DOHH2 (cell line): Measurements from ENCODE around the gene ARID1B.
A peak's percentile ranks its signal among the peaks of the same experiment; 100 is the strongest.

ENCODE experiments used
- H3F3A ChIP-seq: fragments of 200-600 bp; sonication (generic), shearing (Covaris generic); 2 replicates; pipeline ENCODE4 v1.6.0; 2016; ENCODE audit warnings: antibody characterized with exemption, mild to moderate bottlenecking; ENCODE audit not compliant: control insufficient read depth, insufficient read depth
- H3K27ac ChIP-seq: fragments of 200-600 bp; sonication (generic); 2 replicates; pipeline ENCODE4 v1.5.1; 2014; ENCODE audit warnings: low read depth, mild to moderate bottlenecking, low read length, moderate library complexity
- H3K27me3 ChIP-seq: fragments of 200-600 bp; sonication (generic); 2 replicates; pipeline ENCODE4 v1.6.1; 2014; ENCODE audit warnings: mild to moderate bottlenecking, low read length, mixed read lengths; ENCODE audit not compliant: control insufficient read depth
- H3K36me3 ChIP-seq: fragments of 200-600 bp; sonication (generic); 2 replicates; pipeline ENCODE4 v1.6.1; 2014; ENCODE audit warnings: mild to moderate bottlenecking, low read length, moderate library complexity, mixed read lengths; ENCODE audit not compliant: control insufficient read depth
- H3K4me1 ChIP-seq: fragments of 200-600 bp; sonication (generic); 2 replicates; pipeline ENCODE4 v1.6.1; 2014; ENCODE audit warnings: mild to moderate bottlenecking, low read length, mixed read lengths; ENCODE audit not compliant: control insufficient read depth
- H3K4me2 ChIP-seq: fragments of 200-600 bp; sonication (generic); 2 replicates; pipeline ENCODE4 v1.6.0; 2014; ENCODE audit warnings: mild to moderate bottlenecking, low read length, moderate library complexity
- H3K4me3 ChIP-seq: fragments of 200-600 bp; sonication (generic); 2 replicates; pipeline ENCODE4 v1.5.1; 2014; ENCODE audit warnings: mild to moderate bottlenecking, low read length, mixed read lengths
- H3K79me2 ChIP-seq: fragments of 200-600 bp; sonication (generic); 2 replicates; pipeline ENCODE4 v1.6.1; 2014; ENCODE audit warnings: mild to moderate bottlenecking, low read length, mixed read lengths; ENCODE audit not compliant: control insufficient read depth
- H3K9me2 ChIP-seq: fragments of 200-600 bp; sonication (generic); replicated peaks from 2 replicates; pipeline ENCODE4 v1.6.1; 2014; ENCODE audit warnings: mild to moderate bottlenecking, low read length, mixed read lengths; ENCODE audit not compliant: control insufficient read depth
- H3K9me3 ChIP-seq: fragments of 200-600 bp; sonication (generic); 2 replicates; pipeline ENCODE4 v1.6.1; 2014; ENCODE audit warnings: antibody characterized with exemption, low read length, mixed read lengths; ENCODE audit not compliant: control insufficient read depth, insufficient read depth
- H4K20me1 ChIP-seq: fragments of 200-600 bp; sonication (generic); 2 replicates; pipeline ENCODE4 v1.6.0; 2014; ENCODE audit warnings: low read depth, mild to moderate bottlenecking, antibody characterized with exemption, low read length, moderate library complexity; ENCODE audit not compliant: control insufficient read depth, insufficient read depth
- EZH2phosphoT487 ChIP-seq: fragments of 200-600 bp; sonication (generic); IDR thresholded peaks from 2 replicates; pipeline ENCODE4 v1.6.1; 2017; ENCODE audit warnings: borderline replicate concordance, mild to moderate bottlenecking, antibody characterized with exemption, low read length, moderate library complexity, mixed read lengths
- TF ChIP-seq, protein P1 (sequence below): fragments of 200-600 bp; sonication (generic); IDR thresholded peaks from one replicate; pipeline ENCODE4 v1.5.1; 2014; ENCODE audit warnings: antibody characterized with exemption, mild to moderate bottlenecking, low read depth, low read length; ENCODE audit not compliant: poor library complexity, severe bottlenecking

The ARID1B gene

GRCh38 chr6:156780962-156781853 lies 4.0 kb downstream of the ARID1B start:
- Histone ChIP-seq H3F3A (peaks cover 5% of the 10 kb centered on the region; the same call in 1 of the 2 replicates), H3K27ac (peak overlapping the region; percentile 88), H4K20me1 (peaks cover 19% of the 10 kb centered on the region), H3K4me2 (peak overlapping the region; percentile 77), H3K4me3 (peak overlapping the region; percentile 82), H3K27me3 (no peaks in the 10 kb centered on the region), H3K4me1 (peaks cover 52% of the 10 kb centered on the region), H3K9me3 (no peaks in the 10 kb centered on the region), H3K36me3 (peaks cover 62% of the 10 kb centered on the region), H3K79me2 (peaks cover 92% of the 10 kb centered on the region), H3K9me2 (no peaks in the 10 kb centered on the region)
- TF ChIP-seq, protein P1, sequence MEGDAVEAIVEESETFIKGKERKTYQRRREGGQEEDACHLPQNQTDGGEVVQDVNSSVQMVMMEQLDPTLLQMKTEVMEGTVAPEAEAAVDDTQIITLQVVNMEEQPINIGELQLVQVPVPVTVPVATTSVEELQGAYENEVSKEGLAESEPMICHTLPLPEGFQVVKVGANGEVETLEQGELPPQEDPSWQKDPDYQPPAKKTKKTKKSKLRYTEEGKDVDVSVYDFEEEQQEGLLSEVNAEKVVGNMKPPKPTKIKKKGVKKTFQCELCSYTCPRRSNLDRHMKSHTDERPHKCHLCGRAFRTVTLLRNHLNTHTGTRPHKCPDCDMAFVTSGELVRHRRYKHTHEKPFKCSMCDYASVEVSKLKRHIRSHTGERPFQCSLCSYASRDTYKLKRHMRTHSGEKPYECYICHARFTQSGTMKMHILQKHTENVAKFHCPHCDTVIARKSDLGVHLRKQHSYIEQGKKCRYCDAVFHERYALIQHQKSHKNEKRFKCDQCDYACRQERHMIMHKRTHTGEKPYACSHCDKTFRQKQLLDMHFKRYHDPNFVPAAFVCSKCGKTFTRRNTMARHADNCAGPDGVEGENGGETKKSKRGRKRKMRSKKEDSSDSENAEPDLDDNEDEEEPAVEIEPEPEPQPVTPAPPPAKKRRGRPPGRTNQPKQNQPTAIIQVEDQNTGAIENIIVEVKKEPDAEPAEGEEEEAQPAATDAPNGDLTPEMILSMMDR: no peak
- TF ChIP-seq EZH2phosphoT487: no peak

- Histone ChIP-seq H3K27ac (peak overlapping the region; percentile 88), H3F3A (no peaks in the 10 kb centered on the region), H3K4me2 (peak overlapping the region; percentile 77), H3K27me3 (no peaks in the 10 kb centered on the region), H3K9me2 (no peaks in the 10 kb centered on the region), H3K36me3 (peaks cover 70% of the 10 kb centered on the region), H3K4me3 (peak overlapping the region; percentile 82), H4K20me1 (peaks cover 25% of the 10 kb centered on the region), H3K4me1 (peaks cover 54% of the 10 kb centered on the region), H3K9me3 (no peaks in the 10 kb centered on the region), H3K79me2 (peaks cover 93% of the 10 kb centered on the region)
- TF ChIP-seq, protein P1: no peak
- TF ChIP-seq EZH2phosphoT487: no peak
These were observed 4.9 kb downstream of the ARID1B start for GRCh38 chr6:156781861-156782631.

DNA sequence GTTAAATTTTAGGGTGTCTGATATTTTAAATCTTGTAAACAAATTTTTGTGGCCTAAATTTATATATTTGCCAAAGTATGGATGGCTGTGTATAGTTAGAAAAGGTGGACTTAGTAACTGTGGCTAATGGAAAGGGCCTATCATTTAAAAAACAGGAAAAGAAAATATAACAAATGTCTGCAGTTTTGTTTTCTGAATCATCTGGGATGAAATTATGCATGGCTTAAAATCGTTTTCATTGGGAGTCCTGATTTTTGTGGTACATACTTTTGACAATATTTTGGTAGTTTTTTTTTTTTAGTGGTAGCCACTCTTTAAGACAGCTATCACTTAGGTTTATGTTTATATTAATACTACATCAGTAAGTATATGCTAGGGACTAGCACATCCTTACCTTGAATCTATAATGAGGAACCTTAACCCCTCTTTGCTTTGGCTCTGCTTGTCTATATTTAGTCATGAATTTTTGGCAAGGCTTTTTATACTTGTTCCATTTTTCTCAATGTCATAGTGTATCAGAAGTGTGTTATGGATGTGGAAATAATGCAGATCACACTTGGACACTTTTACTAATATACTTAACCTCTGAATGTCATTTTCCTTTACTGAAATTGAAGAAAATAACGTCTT lies 5.6 kb downstream of the ARID1B start:
- Histone ChIP-seq H3K36me3 (peaks cover 78% of the 10 kb centered on the region), H3K27ac (peak overlapping the region; percentile 88), H3K79me2 (peaks cover 100% of the 10 kb centered on the region), H3K9me3 (no peaks in the 10 kb centered on the region), H3K27me3 (no peaks in the 10 kb centered on the region), H3K9me2 (no peaks in the 10 kb centered on the region), H3K4me3 (peak overlapping the region; percentile 82), H3F3A (no peaks in the 10 kb centered on the region), H3K4me1 (peaks cover 62% of the 10 kb centered on the region), H3K4me2 (peak overlapping the region; percentile 77), H4K20me1 (peaks cover 28% of the 10 kb centered on the region)
- TF ChIP-seq, protein P1: no peak
- TF ChIP-seq EZH2phosphoT487: no peak
